ENCODE results near the gene USP40.

Gene USP40

GRCh38 chr2:233556881-233557736, 9.5 kb downstream of the USP40 start:
- no peak for DNase-seq

- DNase-seq, result no peak
Measured at GRCh38 chr2:233553366-233553765, 13.2 kb downstream of the USP40 start.

GRCh38 chr2:233551491-233551890, 15.1 kb downstream of the USP40 start:
- no peak for DNase-seq

GRCh38 chr2:233546774-233547173, 19.8 kb downstream of the USP40 start:
- DNase-seq, result no peak

- DNase-seq, result no peak
Measured at GRCh38 chr2:233546101-233546500, 20.5 kb downstream of the USP40 start.

GRCh38 chr2:233544200-233544610, 22.4 kb downstream of the USP40 start:
- no peak for DNase-seq

- no peak for DNase-seq
Measured at GRCh38 chr2:233542507-233542906, 24.1 kb downstream of the USP40 start.

GRCh38 chr2:233538741-233539140, 27.8 kb downstream of the USP40 start:
- DNase-seq, result no peak

- DNase-seq, result no peak
Measured at GRCh38 chr2:233535271-233535670, 31.3 kb downstream of the USP40 start.

- DNase-seq, result no peak
Measured at GRCh38 chr2:233532971-233533370, 33.6 kb downstream of the USP40 start.

GRCh38 chr2:233531955-233532354, 34.6 kb downstream of the USP40 start:
- DNase-seq, result no peak

GRCh38 chr2:233530381-233530780, 36.2 kb downstream of the USP40 start:
- no peak for DNase-seq

- no peak for DNase-seq
Measured at GRCh38 chr2:233528182-233528581, 38.4 kb downstream of the USP40 start.

- no peak for DNase-seq
Measured at GRCh38 chr2:233525791-233526190, 40.8 kb downstream of the USP40 start.

GRCh38 chr2:233519787-233520611, 46.6 kb downstream of the USP40 start:
- DNase-seq, result no peak

- no peak for DNase-seq
Measured at GRCh38 chr2:233513953-233514655, 52.5 kb downstream of the USP40 start.

- DNase-seq, result no peak
Measured at GRCh38 chr2:233503947-233504637, 62.5 kb downstream of the USP40 start.

- no peak for DNase-seq
Measured at GRCh38 chr2:233503481-233503880, 63.1 kb downstream of the USP40 start.

- no peak for DNase-seq
Measured at GRCh38 chr2:233501198-233502076, 65.1 kb downstream of the USP40 start.

- no peak for DNase-seq
Measured at GRCh38 chr2:233499928-233500327, 66.7 kb downstream of the USP40 start.

- DNase-seq, result no peak
Measured at GRCh38 chr2:233498126-233498525, 68.5 kb downstream of the USP40 start.

GRCh38 chr2:233497692-233498091, 68.9 kb downstream of the USP40 start:
- no peak for DNase-seq
